ENCODE data around the gene DCUN1D1. TPM values are rescaled to one million over a fixed set of nuclear protein-coding genes. Genes with fewer than 3 reads are reported as not detected.

DCUN1D1 gene
- total and polyA plus RNA-seq, 10 of the 15 experiments (the other 5 are each of a cell fraction or from before 2014, with no cell fraction given), result 19.8 to 47.4 (median 30.8) TPM

DNA sequence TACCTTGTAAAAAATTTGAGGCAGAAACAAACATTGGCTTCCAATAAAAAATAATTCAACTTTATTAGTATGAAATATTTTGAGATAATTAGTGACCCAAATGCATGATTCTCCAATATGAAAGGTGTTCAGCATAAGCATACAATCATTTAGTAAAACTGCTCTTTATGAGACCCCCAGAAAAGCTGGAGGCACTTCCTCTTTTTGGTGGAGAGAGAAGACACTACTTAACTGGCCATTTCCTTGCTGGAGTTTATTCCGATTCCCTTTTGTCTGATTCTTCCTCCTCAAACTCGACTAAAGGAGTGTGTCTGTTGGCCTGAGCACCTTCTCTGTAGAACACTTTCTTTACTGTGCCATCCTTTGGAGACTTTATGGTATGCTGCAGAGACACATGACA is 34.8 kb upstream of the DCUN1D1 start:
- DNase-seq (ENCODE audit: low read depth, low spot score) (no peak), FAIRE-seq (no peak), ATAC-seq (no peak)
- ChIA-PET RAD21 (ENCODE audit: unreplicated experiment) (no interaction called here), CTCF (interaction anchor here (1.1 kb wide), 1 partner anchor 107 kb away, joined by 3 read pairs; no protein-coding TSS in a partner anchor), POLR2A (interaction anchor here (0.7 to 1.0 kb wide), 2 partner anchors 36 to 1304 kb away, joined by 3 to 5 read pairs; partner anchors contain the start of gene SOX2), SMC1A (ENCODE audit: uncharacterized antibody, unreplicated experiment) (interaction anchor here (0.6 to 1.7 kb wide), 2 partner anchors 23 to 513 kb away, joined by 3 read pairs; no protein-coding TSS in a partner anchor)
- in situ Hi-C loops (cut with MboI) (no loop called here), intact Hi-C loops (cut with micrococcal nuclease; ENCODE audit: unreplicated experiment) (no loop called here)
- H3K36me3 ChIP-seq (ENCODE audit: control insufficient read depth in 2 of 2, insufficient read depth in 2 of 2, low read length in 1 of 2), result peaks cover 0 to 6% of the 10 kb centered on the region in 2 experiments
- no peaks in the 10 kb centered on the region for H3K27me3 ChIP-seq (replicated peaks in 1 of 2; ENCODE audit: control insufficient read depth in 2 of 2, insufficient read depth in 2 of 2, low read length in 1 of 2)
- no peak overlapping the region for H2AFZ ChIP-seq (ENCODE audit: control insufficient read depth, low read depth, low read length)
- no TSS peak for BruUV-seq (replicated peaks)
- H3K79me2 ChIP-seq (ENCODE audit: control insufficient read depth, insufficient read depth, low read length), result no peaks in the 10 kb centered on the region
- TF ChIP-seq, protein P1, sequence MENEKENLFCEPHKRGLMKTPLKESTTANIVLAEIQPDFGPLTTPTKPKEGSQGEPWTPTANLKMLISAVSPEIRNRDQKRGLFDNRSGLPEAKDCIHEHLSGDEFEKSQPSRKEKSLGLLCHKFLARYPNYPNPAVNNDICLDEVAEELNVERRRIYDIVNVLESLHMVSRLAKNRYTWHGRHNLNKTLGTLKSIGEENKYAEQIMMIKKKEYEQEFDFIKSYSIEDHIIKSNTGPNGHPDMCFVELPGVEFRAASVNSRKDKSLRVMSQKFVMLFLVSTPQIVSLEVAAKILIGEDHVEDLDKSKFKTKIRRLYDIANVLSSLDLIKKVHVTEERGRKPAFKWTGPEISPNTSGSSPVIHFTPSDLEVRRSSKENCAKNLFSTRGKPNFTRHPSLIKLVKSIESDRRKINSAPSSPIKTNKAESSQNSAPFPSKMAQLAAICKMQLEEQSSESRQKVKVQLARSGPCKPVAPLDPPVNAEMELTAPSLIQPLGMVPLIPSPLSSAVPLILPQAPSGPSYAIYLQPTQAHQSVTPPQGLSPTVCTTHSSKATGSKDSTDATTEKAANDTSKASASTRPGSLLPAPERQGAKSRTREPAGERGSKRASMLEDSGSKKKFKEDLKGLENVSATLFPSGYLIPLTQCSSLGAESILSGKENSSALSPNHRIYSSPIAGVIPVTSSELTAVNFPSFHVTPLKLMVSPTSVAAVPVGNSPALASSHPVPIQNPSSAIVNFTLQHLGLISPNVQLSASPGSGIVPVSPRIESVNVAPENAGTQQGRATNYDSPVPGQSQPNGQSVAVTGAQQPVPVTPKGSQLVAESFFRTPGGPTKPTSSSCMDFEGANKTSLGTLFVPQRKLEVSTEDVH (IDR thresholded peaks at IDR 0.05; ENCODE audit: low read depth, partially characterized antibody), result no peak
- no peak for TF ChIP-seq CHD4 (IDR thresholded peaks at IDR 0.05)
- TF ChIP-seq SPI1 (IDR thresholded peaks at IDR 0.05; ENCODE audit: borderline replicate concordance, insufficient read depth, low read depth, low read length), result peak; percentile 74
- no peak for TF ChIP-seq IRF4 (IDR thresholded peaks at IDR 0.05; ENCODE audit: low read depth, low read length)
- TF ChIP-seq, protein P2, sequence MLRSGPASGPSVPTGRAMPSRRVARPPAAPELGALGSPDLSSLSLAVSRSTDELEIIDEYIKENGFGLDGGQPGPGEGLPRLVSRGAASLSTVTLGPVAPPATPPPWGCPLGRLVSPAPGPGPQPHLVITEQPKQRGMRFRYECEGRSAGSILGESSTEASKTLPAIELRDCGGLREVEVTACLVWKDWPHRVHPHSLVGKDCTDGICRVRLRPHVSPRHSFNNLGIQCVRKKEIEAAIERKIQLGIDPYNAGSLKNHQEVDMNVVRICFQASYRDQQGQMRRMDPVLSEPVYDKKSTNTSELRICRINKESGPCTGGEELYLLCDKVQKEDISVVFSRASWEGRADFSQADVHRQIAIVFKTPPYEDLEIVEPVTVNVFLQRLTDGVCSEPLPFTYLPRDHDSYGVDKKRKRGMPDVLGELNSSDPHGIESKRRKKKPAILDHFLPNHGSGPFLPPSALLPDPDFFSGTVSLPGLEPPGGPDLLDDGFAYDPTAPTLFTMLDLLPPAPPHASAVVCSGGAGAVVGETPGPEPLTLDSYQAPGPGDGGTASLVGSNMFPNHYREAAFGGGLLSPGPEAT (IDR thresholded peaks at IDR 0.05; ENCODE audit: low read depth), result no peak
- TF ChIP-seq, protein P3, sequence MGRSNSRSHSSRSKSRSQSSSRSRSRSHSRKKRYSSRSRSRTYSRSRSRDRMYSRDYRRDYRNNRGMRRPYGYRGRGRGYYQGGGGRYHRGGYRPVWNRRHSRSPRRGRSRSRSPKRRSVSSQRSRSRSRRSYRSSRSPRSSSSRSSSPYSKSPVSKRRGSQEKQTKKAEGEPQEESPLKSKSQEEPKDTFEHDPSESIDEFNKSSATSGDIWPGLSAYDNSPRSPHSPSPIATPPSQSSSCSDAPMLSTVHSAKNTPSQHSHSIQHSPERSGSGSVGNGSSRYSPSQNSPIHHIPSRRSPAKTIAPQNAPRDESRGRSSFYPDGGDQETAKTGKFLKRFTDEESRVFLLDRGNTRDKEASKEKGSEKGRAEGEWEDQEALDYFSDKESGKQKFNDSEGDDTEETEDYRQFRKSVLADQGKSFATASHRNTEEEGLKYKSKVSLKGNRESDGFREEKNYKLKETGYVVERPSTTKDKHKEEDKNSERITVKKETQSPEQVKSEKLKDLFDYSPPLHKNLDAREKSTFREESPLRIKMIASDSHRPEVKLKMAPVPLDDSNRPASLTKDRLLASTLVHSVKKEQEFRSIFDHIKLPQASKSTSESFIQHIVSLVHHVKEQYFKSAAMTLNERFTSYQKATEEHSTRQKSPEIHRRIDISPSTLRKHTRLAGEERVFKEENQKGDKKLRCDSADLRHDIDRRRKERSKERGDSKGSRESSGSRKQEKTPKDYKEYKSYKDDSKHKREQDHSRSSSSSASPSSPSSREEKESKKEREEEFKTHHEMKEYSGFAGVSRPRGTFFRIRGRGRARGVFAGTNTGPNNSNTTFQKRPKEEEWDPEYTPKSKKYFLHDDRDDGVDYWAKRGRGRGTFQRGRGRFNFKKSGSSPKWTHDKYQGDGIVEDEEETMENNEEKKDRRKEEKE (IDR thresholded peaks at IDR 0.05), result no peak
- no peak overlapping the region for H3K4me2 ChIP-seq (ENCODE audit: control insufficient read depth, insufficient read depth)
- H3K4me3 ChIP-seq, result no peak overlapping the region
- H3K9me3 ChIP-seq (replicated peaks; ENCODE audit: control insufficient read depth, insufficient read depth, low read length), result no peaks in the 10 kb centered on the region
- H3K4me1 ChIP-seq (ENCODE audit: control insufficient read depth, insufficient read depth, low read length), result no peaks in the 10 kb centered on the region
- WGBS (ENCODE audit: insufficient coverage, insufficient replicate concordance, low lambda C conversion rate, missing lambda C conversion rate), result 98% methylated on average over 2 of the region's 2 CpGs
- H4K20me1 ChIP-seq (ENCODE audit: control insufficient read depth, insufficient read depth), result no peaks in the 10 kb centered on the region
- H3K27ac ChIP-seq (ENCODE audit: control insufficient read depth, insufficient read depth), result no peak overlapping the region
- no peak overlapping the region for H3K9ac ChIP-seq (ENCODE audit: control insufficient read depth, insufficient read depth, low read length)
